SU-DHL-6 (cell line): ENCODE results near the gene PEX26.

Experiments
- H2AFZ ChIP-seq: fragments of 200-600 bp; sonication (generic); 2 replicates; pipeline ENCODE4 v1.6.1; 2014; ENCODE audit warnings: low read depth, mild to moderate bottlenecking, moderate library complexity, mixed read lengths, antibody characterized with exemption, low read length; ENCODE audit not compliant: severe bottlenecking
- H3F3A ChIP-seq: fragments of 200-600 bp; shearing (Covaris generic); 2 replicates; pipeline ENCODE4 v1.6.0; 2016; ENCODE audit warnings: antibody characterized with exemption, mild to moderate bottlenecking; ENCODE audit not compliant: insufficient read depth
- H3K27ac ChIP-seq: fragments of 200-600 bp; sonication (generic); 2 replicates; pipeline ENCODE4 v1.5.1; 2016; ENCODE audit warnings: low read depth, mild to moderate bottlenecking, low read length, moderate library complexity, mixed read lengths
- H3K27me3 ChIP-seq: fragments of 200-600 bp; sonication (generic), shearing (Covaris generic); 2 replicates; pipeline ENCODE4 v1.6.0; 2014; ENCODE audit warnings: mild to moderate bottlenecking, low read length
- H3K36me3 ChIP-seq: fragments of 200-600 bp; sonication (generic); 2 replicates; pipeline ENCODE4 v1.6.1; 2014; ENCODE audit warnings: mild to moderate bottlenecking, low read length, mixed read lengths
- H3K4me2 ChIP-seq: fragments of 300-600, 200-600 bp; shearing (Covaris generic), sonication (generic); 2 replicates; pipeline ENCODE4 v1.6.0; 2014; ENCODE audit warnings: low read length, low read depth, mild to moderate bottlenecking; ENCODE audit not compliant: poor library complexity, severe bottlenecking
- H3K4me3 ChIP-seq: fragments of 200-600 bp; sonication (generic); 2 replicates; pipeline ENCODE4 v1.5.1; 2014; ENCODE audit warnings: antibody characterized with exemption, low read length, mild to moderate bottlenecking, mixed read lengths; ENCODE audit not compliant: insufficient read depth, poor library complexity, severe bottlenecking
- H3K79me2 ChIP-seq: fragments of 200-600 bp; sonication (generic); 2 replicates; pipeline ENCODE4 v1.6.1; 2014; ENCODE audit warnings: mild to moderate bottlenecking, low read length, moderate library complexity; ENCODE audit not compliant: insufficient read depth
- H3K9ac ChIP-seq: fragments of 200-600 bp; sonication (generic); 2 replicates; pipeline ENCODE4 v1.7.0; 2014; ENCODE audit warnings: mild to moderate bottlenecking, low read length
- H3K9me2 ChIP-seq: fragments of 200-600 bp; sonication (generic); replicated peaks from 2 replicates; pipeline ENCODE4 v1.6.1; 2014; ENCODE audit warnings: low read length; ENCODE audit not compliant: insufficient read depth
- H3K9me3 ChIP-seq: fragments of 200-600 bp; sonication (generic); 2 replicates; pipeline ENCODE4 v1.6.1; 2014; ENCODE audit warnings: low read length, mixed read lengths; ENCODE audit not compliant: insufficient read depth
- H4K20me1 ChIP-seq: fragments of 200-600 bp; sonication (generic); 2 replicates; pipeline ENCODE4 v1.6.1; 2014; ENCODE audit warnings: low read depth, mild to moderate bottlenecking, antibody characterized with exemption, low read length, moderate library complexity, mixed read lengths
- CTCF ChIP-seq: fragments of 200-600 bp; sonication (generic); IDR thresholded peaks from one replicate; pipeline ENCODE4 v1.5.1; 2017; ENCODE audit warnings: antibody characterized with exemption, mild to moderate bottlenecking, low read length, moderate library complexity; ENCODE audit not compliant: insufficient read depth, poor library complexity, severe bottlenecking
- EZH2phosphoT487 ChIP-seq: fragments of 200-600 bp; sonication (generic), shearing (Covaris generic); conservative IDR thresholded peaks from 2 replicates; pipeline ENCODE4 v1.6.1; 2018; ENCODE audit warnings: mild to moderate bottlenecking, antibody characterized with exemption, low read length, moderate library complexity, mixed read lengths

The PEX26 gene

DNA sequence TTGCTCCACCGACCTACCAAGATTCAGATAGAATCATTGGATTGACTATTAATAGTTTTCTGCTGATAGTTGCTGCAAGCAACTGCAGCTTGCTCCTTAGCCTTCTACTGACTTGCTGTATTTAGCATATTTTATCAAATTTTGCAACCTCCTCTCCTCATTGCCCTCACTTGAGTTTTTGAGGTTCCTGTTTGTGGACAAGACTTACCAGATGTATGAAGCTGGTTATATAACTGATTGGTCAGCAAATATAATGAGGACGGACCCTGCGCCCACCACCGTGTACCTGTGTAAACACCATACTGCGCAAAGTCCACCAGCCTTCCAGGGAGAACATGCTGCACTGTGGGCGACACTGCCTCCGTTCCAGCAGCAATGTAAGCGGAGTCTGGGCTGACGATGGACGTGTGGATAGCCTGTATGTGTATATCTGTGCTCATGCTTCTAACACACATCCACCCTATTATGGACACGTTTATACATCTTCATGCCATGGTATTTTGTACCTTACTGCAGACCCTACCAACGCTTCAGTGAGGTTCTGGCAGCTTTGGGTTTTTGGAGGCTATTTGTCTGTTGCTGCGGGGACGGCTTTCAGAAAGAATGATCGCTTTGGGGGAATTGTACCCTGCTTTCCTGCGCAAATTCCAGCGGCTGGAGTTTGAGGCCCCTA, 70.6 kb downstream of the PEX26 start:
- Histone ChIP-seq H3K79me2 (no peaks in the 10 kb centered on the region), H3K27me3 (no peaks in the 10 kb centered on the region), H3K4me3 (no peak overlapping the region), H3K36me3 (no peaks in the 10 kb centered on the region), H3K9me2 (no peaks in the 10 kb centered on the region), H3K9me3 (no peaks in the 10 kb centered on the region), H3F3A (no peaks in the 10 kb centered on the region), H2AFZ (no peak overlapping the region), H4K20me1 (no peaks in the 10 kb centered on the region), H3K4me2 (no peak overlapping the region), H3K9ac (no peak overlapping the region), H3K27ac (no peak overlapping the region)
- TF ChIP-seq EZH2phosphoT487 (no peak), CTCF (no peak)

- H3K36me3 ChIP-seq, result no peaks in the 10 kb centered on the region
- TF ChIP-seq EZH2phosphoT487, result no peak
- no peak for TF ChIP-seq CTCF
- H3F3A ChIP-seq, result no peaks in the 10 kb centered on the region
- no peaks in the 10 kb centered on the region for H4K20me1 ChIP-seq
- no peak overlapping the region for H3K4me3 ChIP-seq
- H3K27ac ChIP-seq, result no peak overlapping the region
- H3K9me3 ChIP-seq, result no peaks in the 10 kb centered on the region
- no peaks in the 10 kb centered on the region for H3K79me2 ChIP-seq
- no peaks in the 10 kb centered on the region for H3K9me2 ChIP-seq
- no peak overlapping the region for H3K9ac ChIP-seq
- H3K27me3 ChIP-seq, result no peaks in the 10 kb centered on the region
- no peak overlapping the region for H3K4me2 ChIP-seq
- H2AFZ ChIP-seq, result no peak overlapping the region
These were observed 74.7 kb downstream of the PEX26 start for GRCh38 chr22:18152519-18152918.

GRCh38 chr22:18154821-18155390, 77.1 kb downstream of the PEX26 start:
- H3K9me3 ChIP-seq, result no peaks in the 10 kb centered on the region
- no peaks in the 10 kb centered on the region for H3K79me2 ChIP-seq
- no peak overlapping the region for H2AFZ ChIP-seq
- H4K20me1 ChIP-seq, result no peaks in the 10 kb centered on the region
- H3K4me3 ChIP-seq, result no peak overlapping the region
- H3K9me2 ChIP-seq, result no peaks in the 10 kb centered on the region
- no peak overlapping the region for H3K4me2 ChIP-seq
- no peaks in the 10 kb centered on the region for H3K36me3 ChIP-seq
- TF ChIP-seq EZH2phosphoT487 (no peak), CTCF (no peak)
- no peaks in the 10 kb centered on the region for H3F3A ChIP-seq
- H3K27ac ChIP-seq, result no peak overlapping the region
- H3K9ac ChIP-seq, result no peak overlapping the region
- no peaks in the 10 kb centered on the region for H3K27me3 ChIP-seq
